HG03060 (cell line): ENCODE data around the gene CELSR1.

Source experiments
- ATAC-seq: cut with Tn5 transposase; IDR thresholded peaks from one replicate; pipeline ENCODE4 v1.9.1; 2021; ENCODE audit warnings: low read depth, moderate number of reproducible peaks; ENCODE audit not compliant: unreplicated experiment

The CELSR1 gene

DNA sequence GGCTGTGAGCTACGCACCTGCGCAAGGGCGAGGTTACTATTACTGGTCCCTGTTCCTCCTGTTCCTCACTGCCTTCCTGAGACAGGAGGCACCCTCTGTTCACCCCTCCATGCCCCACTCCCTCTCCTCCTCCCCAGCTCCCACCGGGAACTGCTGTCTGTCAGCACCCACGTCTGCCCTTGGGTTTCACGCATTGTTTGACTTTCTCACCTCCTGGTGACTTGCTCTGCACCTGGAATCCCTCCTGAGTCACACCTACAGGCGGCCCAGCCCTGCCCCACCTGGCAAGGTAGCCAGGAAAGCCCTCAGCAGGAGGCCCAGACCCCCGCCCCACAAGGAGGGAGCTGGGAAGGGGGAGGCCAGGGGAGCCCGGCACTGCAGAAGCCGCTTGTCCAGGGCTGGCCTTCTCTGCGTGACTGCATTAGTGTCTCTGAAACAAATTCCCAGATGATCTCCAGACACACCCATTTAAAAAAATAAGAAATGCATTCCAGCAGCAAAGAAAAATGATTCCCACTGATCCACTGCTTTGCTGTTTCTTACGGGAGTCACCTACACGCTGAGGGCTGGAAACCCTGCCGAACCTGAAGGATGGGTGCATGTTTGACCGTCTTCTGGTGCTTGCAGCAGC is 86.4 kb downstream of the CELSR1 start:
- no peak for ATAC-seq

DNA sequence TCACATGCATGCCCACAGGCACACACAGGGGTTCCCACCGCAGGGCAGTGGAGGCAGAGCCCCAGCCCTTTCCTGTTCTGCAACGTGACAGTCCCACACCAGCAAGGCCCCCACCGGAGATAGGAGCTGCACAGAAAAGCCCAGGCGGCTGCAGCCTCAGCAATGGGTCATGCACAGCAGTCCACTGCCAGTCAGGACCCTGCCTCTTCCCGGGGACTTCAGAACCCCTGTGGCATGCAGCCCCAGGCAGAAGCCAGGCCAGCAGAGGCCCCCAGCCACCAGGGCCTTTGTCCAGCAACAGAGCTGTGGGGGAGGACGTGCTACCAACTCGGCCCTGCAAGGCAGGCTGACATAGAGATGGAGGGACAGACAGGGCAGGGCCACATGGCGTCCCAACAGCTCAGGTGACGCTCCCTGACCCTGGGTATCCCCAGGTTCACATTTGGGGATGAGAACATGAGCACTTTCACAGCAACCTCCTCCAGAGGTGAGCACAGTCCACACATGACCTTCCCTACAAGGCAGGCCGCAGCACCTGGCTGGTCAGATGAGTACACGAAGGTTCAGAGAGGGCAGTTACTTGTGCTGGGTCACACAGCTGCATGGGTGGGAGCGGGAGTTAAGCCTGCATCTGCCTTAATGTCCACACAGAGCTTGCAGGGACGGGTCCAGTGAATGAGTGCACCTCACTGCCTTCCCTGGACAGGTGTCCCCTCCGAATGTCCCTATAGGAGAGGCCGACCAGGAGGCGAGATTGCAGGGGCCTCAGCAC is 87.3 kb downstream of the CELSR1 start:
- ATAC-seq = no peak

DNA sequence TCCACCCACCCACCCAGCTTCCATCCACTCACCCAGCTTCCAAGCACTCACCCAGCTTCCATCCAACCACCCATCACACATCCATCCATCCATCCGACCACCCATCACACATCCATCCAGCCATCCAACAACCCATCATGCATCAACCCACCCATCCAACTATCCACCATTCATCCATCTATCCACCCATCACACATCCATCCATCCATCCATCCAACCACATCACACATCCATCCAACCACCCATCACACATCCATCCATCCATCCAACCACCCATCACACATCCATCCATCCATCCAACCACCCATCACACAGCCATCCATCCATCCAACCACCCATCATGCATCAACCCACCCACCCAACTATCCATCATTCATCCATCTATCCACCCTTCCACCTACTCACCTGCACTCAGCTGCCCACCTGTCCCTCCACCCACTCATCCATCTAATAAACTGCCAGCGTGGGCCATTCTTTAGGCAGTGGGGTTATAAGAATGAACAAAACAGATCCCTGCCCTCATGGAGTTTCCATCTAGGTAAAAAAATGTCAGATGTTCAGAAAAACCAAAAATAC is 88.2 kb downstream of the CELSR1 start:
- no peak for ATAC-seq

DNA sequence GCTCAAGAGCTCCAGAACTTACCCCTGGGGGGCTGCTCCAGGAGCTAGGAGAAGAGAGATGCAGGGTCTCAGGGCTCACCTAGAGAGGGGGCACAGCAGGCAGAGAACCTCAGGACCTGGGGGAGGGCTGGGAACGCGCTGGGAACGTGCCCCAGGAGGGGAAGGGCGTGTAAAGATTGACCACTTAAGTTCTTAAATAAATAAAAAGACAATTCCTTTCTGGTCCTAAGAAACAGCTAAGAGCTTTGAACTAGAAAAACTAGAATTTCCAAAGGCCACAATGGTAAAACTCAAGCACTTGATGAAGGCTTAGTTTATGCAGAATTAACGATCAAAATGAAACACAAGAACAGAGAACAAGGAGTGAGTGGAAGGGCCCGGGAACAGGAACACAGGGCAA is 89.1 kb downstream of the CELSR1 start:
- ATAC-seq = no peak

DNA sequence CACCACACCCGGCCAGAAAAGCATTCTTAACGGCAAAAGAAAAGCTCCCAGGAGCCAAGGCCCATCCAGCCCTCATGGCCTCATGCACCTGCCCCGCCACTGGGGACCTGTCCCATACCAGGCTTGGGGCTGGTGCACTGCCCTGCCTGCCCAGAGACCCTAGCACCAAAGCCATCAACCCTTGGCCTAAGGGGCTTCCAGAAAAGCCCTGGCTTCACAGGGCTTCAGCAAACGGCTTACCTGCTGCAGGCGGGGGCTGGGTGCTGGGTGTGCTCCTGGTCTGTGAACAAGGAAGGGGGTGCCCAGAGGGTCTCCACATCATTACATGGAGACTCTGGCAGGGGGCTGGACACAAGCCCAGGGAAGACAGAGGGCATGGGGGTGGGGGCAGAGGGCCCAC is 89.5 kb downstream of the CELSR1 start:
- ATAC-seq = no peak

DNA sequence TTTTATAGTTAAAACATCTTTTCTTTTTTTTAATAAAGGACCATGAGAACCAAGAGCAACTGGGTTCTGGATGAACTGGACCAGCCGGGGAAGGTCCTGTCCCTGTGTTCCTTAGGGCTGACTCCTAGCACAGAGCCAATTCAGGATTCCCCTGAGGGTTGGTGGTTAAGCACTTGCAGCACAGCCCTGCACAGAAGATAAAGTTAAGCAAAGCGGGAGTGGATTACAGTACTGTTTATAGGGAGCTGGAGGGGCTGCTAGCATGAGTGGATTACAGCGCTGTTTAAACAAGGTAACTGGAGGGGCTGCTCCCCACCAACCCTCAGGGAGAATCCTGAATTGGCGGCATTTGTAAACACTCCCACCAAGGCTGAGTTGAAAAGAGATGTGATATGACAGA is 90.6 kb downstream of the CELSR1 start:
- no peak for ATAC-seq

DNA sequence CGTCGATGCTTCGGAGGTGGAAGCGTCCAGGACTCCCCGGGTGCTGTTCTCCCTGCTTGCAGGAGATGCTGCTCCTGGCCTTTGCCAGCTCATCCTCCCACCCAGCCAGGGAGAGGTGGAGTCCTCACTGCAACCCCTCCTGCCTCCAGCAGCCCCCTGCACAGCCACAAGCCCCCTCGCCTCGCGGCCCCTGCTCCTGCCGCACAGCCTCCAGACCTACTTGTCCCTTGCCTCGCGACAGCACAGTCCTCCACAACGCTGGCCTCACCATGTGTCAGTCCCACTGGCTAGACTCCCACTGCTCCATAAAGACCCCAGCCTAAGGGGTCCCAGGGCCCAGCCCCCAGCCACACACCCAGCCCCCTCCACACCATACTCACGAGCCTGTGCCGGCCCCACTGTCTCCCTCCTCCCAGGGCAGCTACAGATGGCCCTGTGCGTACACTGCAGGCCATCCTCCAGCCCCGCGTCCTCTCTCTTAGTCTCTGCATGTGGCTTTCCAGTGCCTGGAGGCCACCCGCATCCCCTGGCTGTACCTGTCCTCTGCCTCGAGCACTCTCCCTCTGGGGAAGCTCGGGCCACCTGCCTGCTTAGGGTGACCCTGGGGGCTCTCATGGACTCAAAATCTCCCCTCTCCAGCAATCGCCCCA is 91.5 kb downstream of the CELSR1 start:
- ATAC-seq = no peak

DNA sequence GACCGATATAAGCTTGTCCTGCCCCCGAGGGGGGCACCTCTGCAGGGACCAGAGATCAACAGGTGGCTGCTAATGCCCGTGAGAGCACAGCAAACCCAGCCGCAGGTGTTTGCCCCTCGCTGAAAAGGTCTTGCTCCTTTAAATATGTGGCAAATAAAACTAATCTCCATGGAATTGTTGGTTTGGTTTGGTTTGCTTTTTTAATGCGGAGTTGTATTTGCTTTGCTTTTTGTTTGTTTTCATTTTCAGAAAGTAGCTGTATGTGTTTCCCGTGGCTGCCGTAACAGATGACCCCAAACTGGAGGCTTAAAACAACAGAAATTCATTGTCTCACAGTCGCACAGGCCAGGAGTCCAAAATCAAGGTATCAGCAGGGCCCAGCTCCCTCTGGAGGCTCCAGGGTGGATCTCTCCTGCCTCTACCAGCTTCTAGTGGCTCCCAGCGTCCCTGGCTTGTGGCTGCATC is 93.0 kb downstream of the CELSR1 start:
- no peak for ATAC-seq

DNA sequence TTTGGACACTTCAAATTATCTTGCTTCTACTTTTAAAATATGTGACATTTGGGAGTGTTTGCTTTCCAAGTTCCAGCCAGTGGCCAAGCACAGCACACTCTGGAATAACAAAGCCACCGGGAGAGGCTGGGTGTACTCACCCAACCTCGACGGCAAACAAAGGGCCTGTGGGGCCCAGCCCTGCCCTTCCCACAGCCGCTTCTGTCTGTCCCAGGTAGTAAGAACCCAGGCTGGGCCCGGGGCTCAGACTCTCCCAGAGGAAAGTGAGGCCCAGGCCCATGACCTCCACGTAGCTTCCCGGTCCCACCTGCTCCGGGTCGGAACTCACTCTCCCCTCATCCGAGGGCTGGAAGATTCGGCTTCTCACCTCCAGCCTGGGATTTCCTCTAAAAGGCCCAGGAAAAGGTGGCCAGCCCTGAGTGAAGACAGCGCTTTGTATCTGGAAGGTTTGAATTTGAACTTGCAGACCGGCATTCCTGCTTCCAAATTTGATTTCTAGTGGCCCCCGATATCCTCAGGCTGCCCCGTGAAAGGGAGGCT is 93.5 kb downstream of the CELSR1 start:
- ATAC-seq = no peak

DNA sequence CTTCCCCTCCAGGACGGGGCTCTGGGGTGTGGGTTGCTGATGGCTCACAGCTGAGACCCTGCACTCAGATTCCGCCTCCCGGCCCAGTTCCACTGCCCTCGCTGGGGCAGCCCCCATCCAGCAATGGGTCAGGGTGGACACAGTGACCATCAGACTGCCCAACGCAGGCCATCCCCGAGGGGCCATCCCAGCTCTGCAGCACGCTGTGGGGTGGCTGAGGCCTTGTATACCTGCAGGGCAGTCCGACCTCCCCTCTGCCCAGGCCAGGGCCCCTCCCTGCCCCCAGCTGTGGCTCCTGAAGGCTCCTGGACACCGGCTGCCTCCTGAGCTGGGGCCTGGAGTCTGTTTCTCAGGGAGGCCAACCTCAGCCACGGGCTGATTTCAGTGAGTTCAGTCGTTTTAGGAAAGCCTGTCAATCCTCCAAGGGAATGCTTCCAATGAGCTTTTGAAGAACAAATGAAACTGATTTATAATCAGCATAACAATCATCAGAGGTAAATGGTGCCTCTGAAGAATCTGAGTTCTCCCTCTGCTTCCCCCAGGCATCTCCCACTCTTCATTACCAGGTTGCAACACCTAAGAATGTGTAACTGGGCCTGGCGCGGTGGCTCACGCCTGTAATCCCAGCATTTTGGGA is 95.1 kb downstream of the CELSR1 start:
- no peak for ATAC-seq

DNA sequence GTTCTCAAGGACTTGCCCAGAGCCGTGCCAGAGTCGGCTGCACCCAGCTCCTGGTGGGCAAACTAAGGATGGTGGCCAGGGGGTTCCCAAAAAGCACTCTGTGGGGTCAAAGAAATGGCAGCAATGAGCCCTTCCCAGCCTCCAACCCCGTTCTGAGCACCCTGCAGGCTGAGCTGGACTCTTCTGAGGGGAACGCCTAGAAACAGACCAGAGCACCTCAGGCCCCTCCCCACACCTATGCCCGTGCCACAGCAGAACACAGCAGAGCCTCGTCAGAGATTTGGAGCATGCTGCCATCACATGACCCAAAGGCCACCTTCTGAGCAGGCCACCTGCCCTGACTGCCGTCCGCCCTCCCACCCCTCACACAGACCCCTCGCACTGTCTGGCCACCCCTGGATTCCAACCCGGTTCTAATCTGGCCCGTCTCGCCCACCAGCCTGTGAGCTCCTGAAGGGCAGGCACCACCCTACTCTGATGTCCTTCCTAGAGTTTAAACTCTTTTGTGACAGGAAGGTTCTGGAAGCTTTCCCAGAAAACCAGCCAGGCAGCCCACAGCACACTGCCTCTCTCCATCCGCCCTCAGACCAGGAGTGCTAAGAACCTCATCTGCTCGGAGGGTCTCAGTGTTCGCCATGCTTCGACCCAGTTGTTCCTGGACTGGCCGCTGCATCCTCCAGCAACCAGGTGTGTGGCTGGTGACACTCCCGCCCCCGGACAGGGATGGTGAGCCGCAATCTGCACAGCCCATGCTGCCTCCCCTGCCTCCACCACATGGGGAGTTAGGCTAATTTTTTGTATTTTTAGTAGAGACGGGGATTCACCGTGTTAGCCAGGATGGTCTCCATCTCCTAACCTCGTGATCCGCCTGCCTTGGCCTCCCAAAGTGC is 97.6 kb downstream of the CELSR1 start:
- no peak for ATAC-seq

DNA sequence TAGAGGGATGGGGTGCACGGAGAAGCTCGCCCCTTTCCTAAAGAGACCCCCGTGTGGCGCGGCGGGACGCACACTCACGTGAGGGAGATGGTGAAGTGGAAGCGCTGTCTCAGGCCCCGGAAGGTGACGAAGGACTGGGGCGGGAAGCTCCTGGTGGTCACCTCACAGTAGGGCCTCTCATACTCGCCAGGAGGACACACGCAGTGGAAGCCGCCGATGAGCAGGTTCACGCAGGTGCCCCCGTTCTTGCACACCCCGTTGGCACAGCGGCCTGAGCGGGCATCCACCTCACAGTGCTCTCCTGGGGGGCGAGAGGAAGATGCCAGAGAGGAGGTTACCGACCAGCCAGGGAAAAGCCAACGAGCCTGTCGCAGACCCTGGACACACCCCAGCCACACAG is 98.3 kb downstream of the CELSR1 start:
- no peak for ATAC-seq

DNA sequence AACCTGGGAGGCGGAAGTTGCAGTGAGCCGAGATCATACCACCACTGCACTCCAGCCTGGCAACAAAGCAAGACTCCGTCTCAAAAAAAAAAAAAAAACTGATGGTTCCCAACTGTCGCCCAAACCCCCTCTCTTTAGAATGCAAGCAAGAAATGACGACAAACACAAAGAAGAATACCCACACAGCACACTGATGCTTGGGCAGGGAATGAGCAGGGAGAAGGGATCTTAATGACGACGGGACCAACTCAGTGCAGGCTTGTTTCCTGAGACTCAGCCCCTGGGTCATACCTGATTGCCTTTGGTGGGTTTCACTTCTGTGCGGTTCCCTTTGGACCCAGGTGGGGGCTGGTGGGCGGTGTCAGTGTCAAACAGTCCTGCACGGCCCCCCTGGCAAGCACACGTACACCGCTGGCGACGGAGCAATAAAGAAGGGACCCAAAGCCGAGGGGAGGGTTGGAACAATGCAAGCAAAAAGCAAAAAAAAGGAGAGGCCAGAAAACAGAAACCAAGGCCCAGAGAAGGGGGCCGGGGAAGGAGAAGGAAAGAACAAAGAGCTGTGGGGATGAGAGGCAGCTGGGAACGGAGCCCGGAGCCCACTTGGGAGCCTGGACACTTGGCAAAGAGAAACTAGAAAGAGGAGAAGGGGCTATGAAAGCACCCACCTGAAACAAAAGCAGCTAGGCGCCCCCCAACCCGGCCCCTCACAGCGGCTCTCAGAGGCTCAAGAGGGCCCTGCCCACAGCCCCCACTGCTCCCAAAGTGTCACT is 99.6 kb downstream of the CELSR1 start:
- no peak for ATAC-seq

DNA sequence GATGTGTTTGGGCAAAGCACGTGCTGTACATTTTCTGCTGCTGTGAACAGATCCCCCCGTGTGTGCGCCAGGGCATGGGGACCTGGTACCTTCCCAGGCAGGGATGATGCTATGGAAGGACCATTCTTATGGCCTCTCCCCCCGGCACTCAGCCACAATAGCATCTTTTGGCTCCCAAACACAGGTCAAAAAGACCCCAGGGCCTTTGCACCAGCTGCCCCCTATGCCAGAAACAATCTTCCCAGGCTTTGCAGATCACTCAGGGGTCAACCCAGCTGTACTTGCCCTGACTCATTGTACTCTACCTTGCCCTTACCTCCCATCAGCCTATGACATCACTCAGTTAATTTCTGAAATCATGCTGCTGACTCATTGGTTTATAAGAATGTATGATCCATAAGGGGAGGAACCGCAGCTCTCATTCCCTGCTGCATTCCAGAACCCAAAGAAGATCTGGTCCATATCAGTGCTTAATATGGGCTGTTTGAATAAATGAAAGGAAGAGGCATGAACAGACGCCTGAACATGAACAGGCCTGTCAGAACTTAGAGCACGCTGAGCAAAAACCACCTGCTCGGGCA is 100.7 kb downstream of the CELSR1 start:
- ATAC-seq = no peak

DNA sequence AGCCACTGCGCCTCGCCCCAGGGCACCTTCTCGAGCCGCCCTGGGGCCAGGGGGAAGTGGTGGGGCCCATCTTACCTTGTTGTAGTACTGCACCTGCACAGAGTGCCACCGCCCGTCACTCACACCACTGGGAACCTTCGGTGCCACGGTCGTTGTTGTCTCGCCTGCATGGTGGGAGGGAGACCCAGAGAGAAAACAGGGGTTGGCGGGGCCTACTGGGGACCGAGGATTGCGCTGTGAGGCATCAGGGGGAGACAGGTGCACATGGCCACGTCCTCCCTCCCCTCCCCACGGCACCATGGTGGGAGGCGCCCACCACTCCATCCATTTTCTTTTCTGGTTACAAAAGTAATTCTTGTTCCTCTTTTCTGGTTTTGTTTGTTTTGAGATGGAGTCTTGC is 104.1 kb downstream of the CELSR1 start:
- no peak for ATAC-seq

DNA sequence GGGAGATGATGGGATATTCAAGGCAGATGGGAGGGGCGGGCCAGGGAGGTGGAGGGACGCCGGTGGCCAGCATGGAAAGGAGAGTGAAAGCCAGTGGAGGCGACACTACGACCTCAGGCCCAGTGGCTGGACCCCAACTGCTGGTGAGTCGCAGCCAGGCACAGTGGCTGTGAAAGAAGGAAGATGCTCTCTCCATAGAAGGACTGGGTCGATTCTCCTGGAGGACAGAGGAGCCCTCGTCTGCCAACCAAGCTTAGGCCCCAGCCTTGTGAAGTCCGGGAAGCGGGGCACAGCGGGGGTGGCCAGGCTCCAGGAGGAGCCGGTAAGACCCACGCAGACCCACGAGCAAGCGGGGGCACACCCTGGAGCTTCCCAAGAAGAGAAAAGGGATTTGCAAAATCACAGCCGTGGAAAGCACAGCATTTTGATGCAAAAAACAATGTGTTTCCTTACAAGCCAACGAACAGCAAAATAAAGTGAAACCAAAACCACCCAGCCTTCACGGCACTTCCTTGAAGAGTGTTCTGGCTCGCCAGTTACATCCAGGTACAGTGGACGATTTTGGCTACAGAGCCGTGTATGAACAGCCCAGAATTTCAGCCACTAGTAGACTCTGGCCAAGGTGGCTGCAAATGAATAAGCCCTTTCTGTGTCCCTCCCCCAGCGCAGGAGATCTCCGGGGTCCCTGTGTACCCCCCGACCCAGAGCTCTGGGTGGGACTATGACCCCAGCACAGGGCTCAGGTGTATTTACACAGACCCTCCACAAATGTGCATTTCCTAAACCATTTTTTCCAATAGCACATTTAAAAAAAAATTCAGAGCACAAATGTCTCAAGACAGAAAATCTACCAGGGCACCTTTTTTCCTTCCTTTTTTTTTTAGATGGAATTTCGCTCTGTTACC is 105.0 kb downstream of the CELSR1 start:
- ATAC-seq = no peak

DNA sequence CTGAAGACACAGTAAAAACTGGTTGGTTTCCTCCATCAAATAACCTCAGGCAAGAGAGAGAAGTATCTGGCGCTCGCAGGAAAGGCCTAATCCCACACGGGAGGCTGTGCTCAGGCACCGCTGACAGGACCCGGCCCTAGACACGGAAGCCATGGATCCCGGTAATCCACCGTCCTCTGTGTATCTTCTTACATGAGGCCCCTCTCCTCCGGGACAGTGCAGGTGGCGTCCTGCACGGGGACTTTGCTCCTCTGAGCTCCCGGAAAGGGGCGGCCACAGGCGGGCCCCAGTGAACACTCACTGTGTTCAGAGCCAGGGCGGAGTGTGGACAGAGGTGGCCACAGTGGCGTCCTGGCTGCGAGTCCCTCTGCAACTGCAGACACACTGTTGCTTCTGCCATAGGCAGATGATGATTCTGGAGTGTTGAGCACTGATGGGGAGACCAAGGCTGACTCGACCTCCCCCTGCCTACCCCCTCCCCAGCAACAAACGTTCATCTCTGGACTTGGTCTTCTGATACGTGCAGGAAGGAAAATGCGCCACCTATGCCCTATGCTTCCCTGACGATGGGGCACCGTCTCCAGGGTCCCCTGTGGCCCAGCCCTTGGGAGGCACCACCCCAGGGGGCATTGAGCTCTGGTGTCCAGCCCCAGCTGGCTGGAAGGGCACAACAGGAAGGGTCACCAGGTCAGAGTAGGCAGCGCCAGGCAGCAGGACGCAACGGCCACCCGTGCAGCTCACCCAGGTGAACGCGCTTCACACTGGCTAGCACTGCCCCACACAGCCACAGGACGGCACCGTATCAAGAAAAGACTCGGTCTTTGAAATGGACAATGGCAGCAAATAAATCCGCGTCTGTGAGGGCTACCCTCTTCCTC is 106.2 kb downstream of the CELSR1 start:
- ATAC-seq = no peak
